GM18951 (cell line): ENCODE results near the gene RFX1.

Experiments used
- POLR2A ChIP-seq: IDR thresholded peaks from 4 replicates; pipeline ENCODE4 v1.6.1; 2011; ENCODE audit warnings: mild to moderate bottlenecking; ENCODE audit not compliant: insufficient read length, insufficient read depth; ENCODE audit errors: extremely low read depth
- in situ Hi-C: fragments of 300-500 bp; cut with MboI; formaldehyde crosslinking; loops from one replicate; pipeline ENCODE4 v1.12.0; 2022; ENCODE audit warnings: low sequenced_read_pairs, mixed read lengths, inconsistent platforms; ENCODE audit not compliant: unreplicated experiment

The RFX1 gene

GRCh38 chr19:13942023-13942684 is 64.0 kb downstream of the RFX1 start:
- no peak for TF ChIP-seq POLR2A
- in situ Hi-C loops: no loop called here

GRCh38 chr19:13938301-13939064 is 67.6 kb downstream of the RFX1 start, which contains the start of gene PODNL1:
Gene PODNL1, minus strand, starts transcription at chr19:13938417. Its CDS starts 236 bp downstream, at chr19:13938181.
- no peak for TF ChIP-seq POLR2A
- in situ Hi-C loops: no loop called here

GRCh38 chr19:13937479-13938300 is 68.4 kb downstream of the RFX1 start:
- in situ Hi-C loops: no loop called here
- TF ChIP-seq POLR2A: no peak

- no peak for TF ChIP-seq POLR2A
- in situ Hi-C loops: no loop called here
Measured at GRCh38 chr19:13935765-13936510, 70.2 kb downstream of the RFX1 start.

- in situ Hi-C loops: no loop called here
- TF ChIP-seq POLR2A: no peak
Measured at GRCh38 chr19:13934785-13935109, 71.4 kb downstream of the RFX1 start.

GRCh38 chr19:13932911-13933393 is 73.2 kb downstream of the RFX1 start:
- no peak for TF ChIP-seq POLR2A
- in situ Hi-C loops: no loop called here

- in situ Hi-C loops: no loop called here
- no peak for TF ChIP-seq POLR2A
Measured at GRCh38 chr19:13932149-13932637, 73.9 kb downstream of the RFX1 start.

- in situ Hi-C loops: no loop called here
- no peak for TF ChIP-seq POLR2A
Measured at GRCh38 chr19:13931391-13932148, 74.5 kb downstream of the RFX1 start.

GRCh38 chr19:13930402-13930801 is 75.7 kb downstream of the RFX1 start:
- no peak for TF ChIP-seq POLR2A
- in situ Hi-C loops: no loop called here

GRCh38 chr19:13929956-13930355 is 76.2 kb downstream of the RFX1 start:
- in situ Hi-C loops: no loop called here

GRCh38 chr19:13929340-13929739 is 76.8 kb downstream of the RFX1 start:
- no peak for TF ChIP-seq POLR2A
- in situ Hi-C loops: no loop called here

More at GRCh38 chr19:13929956-13930355, 76.2 kb downstream of the RFX1 start:
- no peak for TF ChIP-seq POLR2A

- TF ChIP-seq POLR2A: no peak
- in situ Hi-C loops: no loop called here
Measured at GRCh38 chr19:13926715-13927114, 79.4 kb downstream of the RFX1 start.
